HL-60 (cell line): ENCODE data around the gene TPO.
"Not testable (repeated sequence)": the region's sequence is repeated elsewhere in the genome, so short reads cannot be mapped to it uniquely, and the experiment has no call there.

Experiments used
- GABPA ChIP-seq: IDR thresholded peaks from 2 replicates; pipeline ENCODE4 v1.6.1; 2012; ENCODE audit warnings: low read depth
- POLR2AphosphoS5 ChIP-seq: IDR thresholded peaks from 2 replicates; pipeline ENCODE4 v1.6.1; 2012; ENCODE audit warnings: low read depth
- TF ChIP-seq, protein P1 (sequence below): IDR thresholded peaks from one replicate; pipeline ENCODE4 v1.5.1; 2011; ENCODE audit warnings: low read length, control low read depth, inconsistent platforms; ENCODE audit not compliant: insufficient read depth
- TF ChIP-seq, protein P2 (sequence below): IDR thresholded peaks from 2 replicates; pipeline ENCODE4 v1.6.1; 2012; ENCODE audit warnings: low read depth; ENCODE audit not compliant: insufficient replicate concordance

DNA sequence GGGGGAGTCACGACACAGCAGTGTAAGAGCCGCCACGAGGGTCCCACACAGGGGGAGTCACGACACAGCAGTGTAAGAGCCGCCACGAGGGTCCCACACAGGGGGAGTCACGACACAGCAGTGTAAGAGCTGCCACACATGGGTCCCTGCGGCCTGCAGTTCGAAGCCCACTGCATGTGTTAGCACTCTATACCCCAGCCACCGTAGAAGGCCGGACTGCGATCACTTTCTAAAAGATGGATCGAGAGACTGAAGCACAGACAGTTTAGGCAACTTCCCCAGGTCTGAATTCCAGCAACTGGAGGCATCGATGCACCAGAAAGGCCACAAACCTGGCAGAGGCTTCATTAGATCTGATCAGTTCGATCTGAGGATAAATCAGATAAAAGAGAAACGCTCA is 77.1 kb downstream of the TPO start:
- TF ChIP-seq, protein P1, sequence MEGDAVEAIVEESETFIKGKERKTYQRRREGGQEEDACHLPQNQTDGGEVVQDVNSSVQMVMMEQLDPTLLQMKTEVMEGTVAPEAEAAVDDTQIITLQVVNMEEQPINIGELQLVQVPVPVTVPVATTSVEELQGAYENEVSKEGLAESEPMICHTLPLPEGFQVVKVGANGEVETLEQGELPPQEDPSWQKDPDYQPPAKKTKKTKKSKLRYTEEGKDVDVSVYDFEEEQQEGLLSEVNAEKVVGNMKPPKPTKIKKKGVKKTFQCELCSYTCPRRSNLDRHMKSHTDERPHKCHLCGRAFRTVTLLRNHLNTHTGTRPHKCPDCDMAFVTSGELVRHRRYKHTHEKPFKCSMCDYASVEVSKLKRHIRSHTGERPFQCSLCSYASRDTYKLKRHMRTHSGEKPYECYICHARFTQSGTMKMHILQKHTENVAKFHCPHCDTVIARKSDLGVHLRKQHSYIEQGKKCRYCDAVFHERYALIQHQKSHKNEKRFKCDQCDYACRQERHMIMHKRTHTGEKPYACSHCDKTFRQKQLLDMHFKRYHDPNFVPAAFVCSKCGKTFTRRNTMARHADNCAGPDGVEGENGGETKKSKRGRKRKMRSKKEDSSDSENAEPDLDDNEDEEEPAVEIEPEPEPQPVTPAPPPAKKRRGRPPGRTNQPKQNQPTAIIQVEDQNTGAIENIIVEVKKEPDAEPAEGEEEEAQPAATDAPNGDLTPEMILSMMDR, result not testable (repeated sequence)
- TF ChIP-seq POLR2AphosphoS5, GABPA: not testable (repeated sequence)
- TF ChIP-seq, protein P2, sequence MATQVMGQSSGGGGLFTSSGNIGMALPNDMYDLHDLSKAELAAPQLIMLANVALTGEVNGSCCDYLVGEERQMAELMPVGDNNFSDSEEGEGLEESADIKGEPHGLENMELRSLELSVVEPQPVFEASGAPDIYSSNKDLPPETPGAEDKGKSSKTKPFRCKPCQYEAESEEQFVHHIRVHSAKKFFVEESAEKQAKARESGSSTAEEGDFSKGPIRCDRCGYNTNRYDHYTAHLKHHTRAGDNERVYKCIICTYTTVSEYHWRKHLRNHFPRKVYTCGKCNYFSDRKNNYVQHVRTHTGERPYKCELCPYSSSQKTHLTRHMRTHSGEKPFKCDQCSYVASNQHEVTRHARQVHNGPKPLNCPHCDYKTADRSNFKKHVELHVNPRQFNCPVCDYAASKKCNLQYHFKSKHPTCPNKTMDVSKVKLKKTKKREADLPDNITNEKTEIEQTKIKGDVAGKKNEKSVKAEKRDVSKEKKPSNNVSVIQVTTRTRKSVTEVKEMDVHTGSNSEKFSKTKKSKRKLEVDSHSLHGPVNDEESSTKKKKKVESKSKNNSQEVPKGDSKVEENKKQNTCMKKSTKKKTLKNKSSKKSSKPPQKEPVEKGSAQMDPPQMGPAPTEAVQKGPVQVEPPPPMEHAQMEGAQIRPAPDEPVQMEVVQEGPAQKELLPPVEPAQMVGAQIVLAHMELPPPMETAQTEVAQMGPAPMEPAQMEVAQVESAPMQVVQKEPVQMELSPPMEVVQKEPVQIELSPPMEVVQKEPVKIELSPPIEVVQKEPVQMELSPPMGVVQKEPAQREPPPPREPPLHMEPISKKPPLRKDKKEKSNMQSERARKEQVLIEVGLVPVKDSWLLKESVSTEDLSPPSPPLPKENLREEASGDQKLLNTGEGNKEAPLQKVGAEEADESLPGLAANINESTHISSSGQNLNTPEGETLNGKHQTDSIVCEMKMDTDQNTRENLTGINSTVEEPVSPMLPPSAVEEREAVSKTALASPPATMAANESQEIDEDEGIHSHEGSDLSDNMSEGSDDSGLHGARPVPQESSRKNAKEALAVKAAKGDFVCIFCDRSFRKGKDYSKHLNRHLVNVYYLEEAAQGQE, result not testable (repeated sequence)
